HG03520 (cell line): Measurements from ENCODE around the gene OR8B8.
A peak's percentile ranks its signal among the peaks of the same experiment; 100 is the strongest.
"Not testable (repeated sequence)": the region's sequence is repeated elsewhere in the genome, so short reads cannot be mapped to it uniquely, and the experiment has no call there.

Source experiments
- ATAC-seq: cut with Tn5 transposase; IDR thresholded peaks from one replicate; pipeline ENCODE4 v1.9.1; 2021; ENCODE audit warnings: mild to moderate bottlenecking, moderate library complexity; ENCODE audit not compliant: unreplicated experiment

Gene OR8B8

GRCh38 chr11:124442442-124442841 lies 3.1 kb downstream of the OR8B8 start:
- no peak for ATAC-seq

- no peak for ATAC-seq
Measured at GRCh38 chr11:124441519-124441918, 4.0 kb downstream of the OR8B8 start.

GRCh38 chr11:124441081-124441480 lies 4.4 kb downstream of the OR8B8 start:
- ATAC-seq = no peak

GRCh38 chr11:124440608-124441007 lies 4.9 kb downstream of the OR8B8 start:
- ATAC-seq = no peak

GRCh38 chr11:124434699-124435098 lies 10.8 kb downstream of the OR8B8 start:
- ATAC-seq = no peak

- ATAC-seq = no peak
Measured at GRCh38 chr11:124429599-124429998, 15.9 kb downstream of the OR8B8 start.

- no peak for ATAC-seq
Measured at GRCh38 chr11:124424384-124424921, 21.0 kb downstream of the OR8B8 start, which contains the start of gene OR8B4. OR8B4 (minus strand) TSS chr11:124424871; CDS start chr11:124424871, 0 bp downstream.

DNA sequence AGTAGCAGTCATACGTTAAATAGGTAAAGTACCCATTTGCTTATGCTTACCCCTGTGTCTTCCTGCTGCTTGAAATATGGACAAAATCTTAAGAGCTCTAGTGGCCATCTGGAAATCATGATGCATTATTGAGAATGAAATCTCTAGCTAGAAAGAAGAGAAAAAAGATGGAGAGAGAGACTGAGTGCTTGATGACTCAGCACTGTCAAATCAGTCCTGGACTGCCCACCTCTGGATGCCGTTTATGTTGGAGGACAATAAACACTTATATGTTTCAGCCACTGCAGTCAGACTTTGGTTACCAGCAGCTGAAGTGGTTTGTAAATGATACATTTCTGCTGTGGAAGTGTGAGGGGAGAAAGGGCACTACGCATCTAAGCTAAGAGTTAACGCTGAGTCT lies 24.5 kb downstream of the OR8B8 start:
- ATAC-seq = no peak

GRCh38 chr11:124415356-124415923 lies 30.1 kb downstream of the OR8B8 start:
- ATAC-seq = no peak

GRCh38 chr11:124409906-124410305 lies 35.6 kb downstream of the OR8B8 start:
- no peak for ATAC-seq

GRCh38 chr11:124405581-124405980 lies 39.9 kb downstream of the OR8B8 start:
- no peak for ATAC-seq

DNA sequence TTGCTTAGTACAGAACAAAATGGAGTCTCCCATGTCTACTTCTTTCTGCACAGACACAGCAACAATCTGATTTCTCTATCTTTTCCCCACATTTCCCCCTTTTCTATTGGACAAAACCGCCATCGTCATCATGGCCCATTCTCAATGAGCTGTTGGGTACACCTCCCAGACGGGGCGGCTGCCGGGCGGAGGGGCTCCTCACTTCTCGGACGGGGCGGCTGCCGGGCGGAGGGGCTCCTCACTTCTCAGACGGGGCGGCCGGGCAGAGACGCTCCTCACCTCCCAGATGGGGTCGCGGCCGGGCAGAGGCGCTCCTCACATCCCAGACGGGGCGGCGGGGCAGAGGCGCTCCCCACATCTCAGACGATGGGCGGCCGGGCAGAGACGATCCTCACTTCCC lies 42.3 kb downstream of the OR8B8 start:
- ATAC-seq = not testable (repeated sequence)

DNA sequence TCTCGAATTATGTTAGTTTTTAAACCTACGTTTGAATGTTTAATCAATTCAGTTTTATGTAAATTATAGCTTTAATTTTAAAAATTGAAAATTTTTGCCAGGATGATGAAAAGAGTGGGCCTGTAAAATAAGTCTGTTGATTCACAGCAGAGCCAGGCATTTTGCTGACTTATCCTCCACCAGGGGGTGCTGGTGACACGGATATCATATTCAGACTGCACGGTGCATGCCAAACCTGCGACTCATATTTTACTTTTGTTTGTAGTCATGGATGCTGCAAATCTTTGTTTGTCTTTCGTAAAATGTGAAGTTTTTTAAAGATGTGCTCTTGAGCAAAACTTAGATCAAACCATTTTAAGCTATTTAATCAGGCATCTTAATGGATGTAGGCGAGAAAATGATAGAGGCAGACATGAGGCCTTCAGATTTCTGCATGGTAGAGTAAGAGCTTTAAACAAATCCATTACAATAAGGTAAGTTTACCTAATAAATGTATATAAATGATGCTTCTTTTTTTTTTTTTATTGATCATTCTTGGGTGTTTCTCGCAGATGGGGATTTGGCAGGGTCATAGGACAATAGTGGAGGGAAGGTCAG lies 43.1 kb downstream of the OR8B8 start:
- ATAC-seq = peak; percentile 91

DNA sequence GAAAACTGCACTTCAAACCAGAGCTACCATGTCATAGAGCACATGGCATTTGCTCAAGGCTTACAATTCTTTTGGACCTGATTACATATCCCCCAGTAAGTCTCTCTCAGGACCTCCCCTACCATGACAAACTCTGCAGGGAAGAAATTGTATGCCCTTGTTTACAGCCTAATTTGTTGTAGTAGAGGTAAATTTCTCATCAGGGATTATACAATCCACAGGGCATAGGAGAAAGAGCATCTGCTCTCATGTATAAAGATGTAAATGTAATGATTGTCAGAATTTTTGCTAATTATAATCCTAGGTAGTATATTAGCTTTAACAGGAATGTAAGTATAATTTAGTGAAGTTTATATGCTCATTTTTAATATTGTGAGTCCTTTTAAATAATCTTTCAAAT lies 46.6 kb downstream of the OR8B8 start, which contains the start of gene OR8B3:
OR8B3 (minus strand) TSS at position 101 of the 400 bp plus-strand sequence. CDS start 1,673 bp downstream, outside the sequence.
- ATAC-seq = no peak

DNA sequence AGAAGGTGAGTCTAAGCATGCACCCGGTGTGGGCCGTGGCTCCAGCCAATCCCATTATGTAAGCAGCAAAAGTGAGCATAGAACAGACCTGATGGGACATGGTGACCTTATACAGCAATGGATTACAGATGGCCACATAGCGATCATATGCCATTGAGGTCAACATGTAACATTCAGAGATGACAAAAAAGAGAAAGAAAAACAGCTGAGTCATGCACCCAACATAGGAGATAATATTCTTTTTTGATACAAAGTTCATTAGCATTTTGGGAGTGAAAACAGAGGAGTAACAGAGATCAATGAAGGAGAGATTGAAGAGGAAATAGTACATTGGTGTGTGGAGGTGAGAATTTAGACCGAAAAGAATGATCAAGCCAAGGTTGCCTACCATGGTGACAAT lies 48.6 kb downstream of the OR8B8 start:
- not testable (repeated sequence) for ATAC-seq

DNA sequence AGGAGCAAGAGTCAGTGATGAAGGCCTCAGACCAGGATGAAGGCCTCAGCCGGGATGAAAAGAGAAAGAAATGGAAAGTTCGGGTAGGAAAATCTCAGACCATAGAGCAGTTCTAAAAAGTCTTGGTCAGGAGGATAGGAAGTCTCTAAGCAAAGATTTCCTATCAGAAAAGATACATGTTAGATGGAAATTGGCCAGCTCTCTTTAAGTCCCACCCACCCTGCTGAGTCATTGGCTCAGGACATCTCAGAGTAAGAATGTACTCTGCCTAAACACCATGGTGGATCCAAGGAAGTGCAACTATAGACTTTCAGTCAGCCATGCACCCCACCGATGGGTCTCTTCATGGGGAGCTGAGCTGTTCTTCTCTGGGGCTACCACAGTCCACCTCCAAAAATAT lies 51.1 kb downstream of the OR8B8 start:
- no peak for ATAC-seq
